Endothelial cell of umbilical vein (primary cell): ENCODE data around the gene SCYGR6. TPM values are rescaled to one million over a fixed set of nuclear protein-coding genes. Genes with fewer than 3 reads are reported as not detected.
"Not testable (repeated sequence)": the region's sequence is repeated elsewhere in the genome, so short reads cannot be mapped to it uniquely, and the experiment has no call there.

ENCODE experiments used
- BruUV-seq: library from RNA; stranded (reverse); fragments of 400-500 nt; replicated peaks from 2 replicates; lab custom pipeline; 2021; lab: Mats Ljungman, UMichigan
- CTCF ChIA-PET: fragments of 300-600, 350-600 bp; sonication (Branson Sonifier 250); formaldehyde crosslinking; loops from one replicate; lab custom pipeline; 2021; ENCODE audit warnings: antibody characterized with exemption, inconsistent platforms; lab: Charles Lee
- POLR2A ChIA-PET: fragments of 300-600, 350-600 bp; sonication (Branson Sonifier 250); formaldehyde crosslinking; loops from one replicate; lab custom pipeline; 2021; ENCODE audit warnings: antibody characterized with exemption, inconsistent platforms; lab: Charles Lee
- DNase-seq: peaks from one replicate; pipeline ENCODE4 v3.0.0-alpha.2; 2011; ENCODE audit warnings: low read depth, low spot score
- FAIRE-seq: peaks from 2 replicates; lab custom pipeline; 2011; peaks lifted over from hg19 to GRCh38; lab: Jason Lieb, UNC
- H2AFZ ChIP-seq: 2 replicates; pipeline ENCODE4 v1.6.0; 2012; ENCODE audit warnings: low read depth, low read length, control low read depth, inconsistent platforms
- H3K27ac ChIP-seq: 2 replicates; pipeline ENCODE4 v1.5.1; 2011; ENCODE audit warnings: low read depth, mild to moderate bottlenecking, control low read depth, low read length, moderate library complexity; ENCODE audit not compliant: insufficient read depth
- H3K27me3 ChIP-seq, 2 experiments: 2 replicates each; pipeline versions ENCODE4 v1.6.0 to v1.6.1; 2011; ENCODE audit warnings: low read length in 2 of 2, mixed read lengths in 1 of 2; ENCODE audit not compliant: control insufficient read depth in 2 of 2, insufficient read depth in 2 of 2
- H3K36me3 ChIP-seq, 2 experiments: 2 replicates in 1 of 2; 3 replicates in 1 of 2; pipeline ENCODE4 v1.5.1; 2011; ENCODE audit warnings: low read length in 2 of 2, mild to moderate bottlenecking in 1 of 2, moderate library complexity in 1 of 2; ENCODE audit not compliant: control insufficient read depth in 2 of 2, insufficient read depth in 2 of 2; ENCODE audit errors: extremely low read depth in 1 of 2
- H3K4me1 ChIP-seq: 3 replicates; pipeline ENCODE4 v1.5.1; 2011; ENCODE audit warnings: mild to moderate bottlenecking, low read length; ENCODE audit not compliant: control insufficient read depth, insufficient read depth; ENCODE audit errors: extremely low read depth
- H3K4me2 ChIP-seq: 2 replicates; pipeline ENCODE4 v1.6.1; 2011; ENCODE audit warnings: low read length, control low read depth, mixed read lengths; ENCODE audit not compliant: insufficient read depth
- H3K4me3 ChIP-seq, 3 experiments: fragments of 200-600 bp in 1 of 3; sonication (generic), shearing (Covaris generic) in 1 of 3; replicated peaks in 1 of 3; 2 replicates each; pipeline ENCODE4 v1.5.1; 2011 to 2016; ENCODE audit warnings: control low read depth in 3 of 3, low read length in 3 of 3, mild to moderate bottlenecking in 2 of 3, inconsistent platforms in 1 of 3, low read depth in 1 of 3, moderate library complexity in 1 of 3; ENCODE audit not compliant: insufficient read depth in 1 of 3
- H3K79me2 ChIP-seq: 2 replicates; pipeline ENCODE4 v1.6.0; 2012; ENCODE audit warnings: low read length, inconsistent platforms; ENCODE audit not compliant: control insufficient read depth, insufficient read depth
- H3K9ac ChIP-seq: replicated peaks from 2 replicates; pipeline ENCODE3; 2011; ENCODE audit warnings: low read length, control low read depth; ENCODE audit not compliant: insufficient read depth; ENCODE audit errors: extremely low read depth
- H3K9me1 ChIP-seq: replicated peaks from 3 replicates; pipeline ENCODE4 v1.6.0; 2011; ENCODE audit warnings: mild to moderate bottlenecking, low read length; ENCODE audit not compliant: control insufficient read depth, insufficient read depth; ENCODE audit errors: extremely low read depth
- H3K9me3 ChIP-seq: replicated peaks from 2 replicates; pipeline ENCODE4 v1.5.1; 2012; ENCODE audit warnings: low read length, inconsistent platforms; ENCODE audit not compliant: control insufficient read depth, insufficient read depth
- H4K20me1 ChIP-seq: replicated peaks from 2 replicates; pipeline ENCODE3; 2011; ENCODE audit warnings: mild to moderate bottlenecking, low read length; ENCODE audit not compliant: control insufficient read depth, insufficient read depth; ENCODE audit errors: extremely low read depth
- FOS ChIP-seq: IDR thresholded peaks from 2 replicates; pipeline ENCODE4 v1.6.1; 2011; ENCODE audit warnings: mild to moderate bottlenecking, low read length, moderate library complexity, borderline replicate concordance; ENCODE audit not compliant: insufficient read depth
- POLR2AphosphoS5 ChIP-seq: IDR thresholded peaks from 2 replicates; pipeline ENCODE4 v1.6.1; 2012; ENCODE audit warnings: low read depth, mild to moderate bottlenecking, control low read depth, low read length, moderate library complexity; ENCODE audit not compliant: insufficient read depth
- dilution Hi-C: fragments of 300-500 bp; cut with MboI; formaldehyde crosslinking; loops from one replicate; pipeline ENCODE4 v1.15.0; 2019; ENCODE audit warnings: low sequenced_read_pairs; ENCODE audit not compliant: extremely low pct_ligation_motif_present
- intact Hi-C: fragments of 100-400 bp; cut with micrococcal nuclease; formaldehyde crosslinking; loops from one replicate; pipeline ENCODE4 v1.10.0; 2022
- polyA plus RNA-seq, 4 experiments: library from polyadenylated mRNA; depleted of rRNA in 3 of 4; stranded (reverse) in 3 of 4; unstranded in 1 of 4; fragments of >200 nt; gene quantifications; 2 replicates each; pipeline versions ENCODE4 v1.2.1 to v1.2.3, GENCODE V29; 2011 to 2012; ENCODE audit warnings: missing spikeins in 1 of 4
- total RNA-seq: library from RNA; stranded (reverse); gene quantifications from 2 replicates; pipeline ENCODE4 v1.2.3, GENCODE V29; 2021
- TF ChIP-seq, protein P1 (sequence below): IDR thresholded peaks from 2 replicates; pipeline ENCODE4 v1.6.1; 2011; ENCODE audit not compliant: insufficient read depth, insufficient read length

Gene SCYGR6
- total and polyA plus RNA-seq, 2 donors (not counting 3 experiments of a cell fraction or from before 2014, with no cell fraction given): not detected

DNA sequence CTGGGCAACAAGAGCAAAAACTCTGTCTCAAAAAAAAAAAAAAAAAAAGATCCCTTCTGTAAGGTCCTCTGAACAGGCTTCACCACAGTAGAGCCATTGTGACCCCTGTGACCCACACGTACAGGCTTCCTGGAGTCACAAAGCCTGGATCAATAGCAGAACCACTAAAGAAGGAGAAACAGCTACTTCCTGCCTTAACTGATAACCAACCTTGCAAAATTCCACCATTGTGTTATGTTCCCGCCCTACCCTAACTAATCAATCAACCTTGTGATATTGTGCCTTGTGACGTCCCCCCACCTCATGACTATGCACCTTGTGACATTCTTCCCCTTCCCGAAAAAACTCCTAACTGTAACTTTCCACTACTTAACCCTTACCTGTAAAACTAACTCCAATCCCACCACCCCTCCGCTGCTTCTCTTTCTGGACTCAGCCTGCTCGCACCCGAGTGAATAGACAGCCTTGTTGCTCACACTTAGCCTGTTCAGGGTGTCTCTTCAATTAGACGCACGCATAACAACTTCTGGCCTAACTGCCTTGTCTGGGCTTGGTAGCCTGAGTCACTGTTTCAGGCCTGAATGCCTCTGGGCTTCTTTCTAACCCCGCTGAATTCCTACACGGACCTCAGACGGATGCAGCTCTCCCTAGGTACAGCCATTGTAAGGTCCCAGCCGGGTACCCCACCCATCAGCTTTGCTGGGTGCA, 35.0 kb upstream of the SCYGR6 start:
- intact Hi-C loops: no loop called here
- H4K20me1 ChIP-seq: no peaks in the 10 kb centered on the region
- H2AFZ ChIP-seq: no peak overlapping the region
- DNase-seq (no peak), FAIRE-seq (no peak)
- no peak overlapping the region for H3K4me2 ChIP-seq
- H3K4me3 ChIP-seq: no peak overlapping the region
- POLR2A ChIA-PET: no interaction called here
- CTCF ChIA-PET: interaction anchor here (0.7 kb wide), 2 partner anchors 235 to 358 kb away, joined by 3 read pairs; no protein-coding TSS in a partner anchor
- H3K9me1 ChIP-seq: no peaks in the 10 kb centered on the region
- no peak overlapping the region for H3K9ac ChIP-seq
- H3K4me1 ChIP-seq: no peaks in the 10 kb centered on the region
- H3K27ac ChIP-seq: no peak overlapping the region
- dilution Hi-C loops: no loop called here
- H3K79me2 ChIP-seq: no peaks in the 10 kb centered on the region
- no TSS peak for BruUV-seq
- H3K9me3 ChIP-seq: no peaks in the 10 kb centered on the region
- TF ChIP-seq POLR2AphosphoS5 (no peak), FOS (no peak)
- TF ChIP-seq, protein P1, sequence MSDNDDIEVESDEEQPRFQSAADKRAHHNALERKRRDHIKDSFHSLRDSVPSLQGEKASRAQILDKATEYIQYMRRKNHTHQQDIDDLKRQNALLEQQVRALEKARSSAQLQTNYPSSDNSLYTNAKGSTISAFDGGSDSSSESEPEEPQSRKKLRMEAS: no peak
- no peaks in the 10 kb centered on the region for H3K27me3 ChIP-seq
- H3K36me3 ChIP-seq: no peaks in the 10 kb centered on the region

DNA sequence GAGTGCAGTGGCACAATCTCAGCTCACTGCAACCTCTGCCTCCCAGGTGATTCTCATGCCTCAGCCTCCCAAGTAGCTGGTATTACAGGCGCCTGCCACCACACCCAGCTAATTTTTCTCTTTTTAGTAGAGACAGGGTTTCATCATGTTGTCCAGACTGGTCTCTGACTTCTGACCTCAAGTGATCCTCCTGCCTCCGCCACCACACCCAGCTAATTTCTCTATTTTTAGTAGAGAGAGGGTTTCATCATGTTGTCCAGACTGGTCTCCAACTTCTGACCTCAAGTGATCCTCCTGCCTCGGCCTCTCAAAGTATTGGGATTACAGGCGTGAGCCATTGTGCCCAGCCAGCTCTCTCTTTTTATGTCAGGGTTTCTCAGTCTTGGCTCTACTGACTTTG, 31.7 kb upstream of the SCYGR6 start:
- DNase-seq, H3K4me2 ChIP-seq, H3K9me3 ChIP-seq, BruUV-seq, H3K27ac ChIP-seq, H2AFZ ChIP-seq, FAIRE-seq, H4K20me1 ChIP-seq, H3K79me2 ChIP-seq, H3K4me1 ChIP-seq, H3K36me3 ChIP-seq, H3K4me3 ChIP-seq, intact Hi-C loops, H3K9ac ChIP-seq, dilution Hi-C loops, POLR2A ChIA-PET, H3K9me1 ChIP-seq, H3K27me3 ChIP-seq: not testable (repeated sequence)
- CTCF ChIA-PET: interaction anchor here (0.8 to 1.3 kb wide), 6 partner anchors 10 to 387 kb away, joined by 3 to 7 read pairs (median 4); no protein-coding TSS in a partner anchor
